ENCODE measurements around the gene OR2A12. TPM values are rescaled to one million over a fixed set of nuclear protein-coding genes. Genes with fewer than 3 reads are reported as not detected.

Gene OR2A12
- total and polyA plus RNA-seq, 2 experiments from 2014 or later, result 0.42 to 1.0 TPM

DNA sequence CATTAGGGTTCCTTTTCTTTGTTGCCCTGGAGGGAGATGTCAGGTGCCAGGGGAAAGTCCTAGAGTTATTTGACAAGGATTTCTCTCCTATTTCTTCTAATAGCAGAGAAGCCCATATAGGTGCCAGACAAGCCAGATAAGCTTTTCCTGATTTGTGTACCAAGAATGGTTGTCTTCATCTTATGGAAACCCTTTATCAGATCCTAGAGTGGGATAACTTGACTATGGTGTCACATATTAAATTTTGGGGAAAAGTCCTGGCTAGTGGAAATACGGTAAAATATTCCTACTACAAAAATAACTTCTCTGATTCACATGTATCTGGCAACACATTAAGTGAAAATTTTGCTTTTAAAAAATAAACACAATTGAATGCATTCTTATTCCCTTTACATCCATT, 1.2 kb downstream of the OR2A12 start:
- Histone ChIP-seq H3K4me2 (no peak overlapping the region), H3K79me2 (no peaks in the 10 kb centered on the region), H3K27me3 (no peaks in the 10 kb centered on the region), H3K27ac (no peak overlapping the region), H3K36me3 (replicated peaks; ENCODE audit: insufficient read depth, low read depth) (no peaks in the 10 kb centered on the region), H3K9me3 (ENCODE audit: low read depth) (no peaks in the 10 kb centered on the region), H3K4me3 (no peak overlapping the region), H3K9me2 (replicated peaks; ENCODE audit: insufficient read depth) (no peaks in the 10 kb centered on the region), H2AFZ (no peak overlapping the region), H4K20me1 (ENCODE audit: insufficient read depth, poor library complexity, severe bottlenecking) (no peaks in the 10 kb centered on the region), H3K4me1 (ENCODE audit: insufficient read depth) (no peaks in the 10 kb centered on the region)
- no peak for DNase-seq (ENCODE audit: low spot score)
- TF ChIP-seq EZH2phosphoT487 (IDR thresholded peaks at IDR 0.05; ENCODE audit: low read depth, severe bottlenecking, unreplicated experiment) (no peak), EZH2 (IDR thresholded peaks at IDR 0.05; ENCODE audit: borderline replicate concordance) (no peak)
- TF ChIP-seq, protein P1, sequence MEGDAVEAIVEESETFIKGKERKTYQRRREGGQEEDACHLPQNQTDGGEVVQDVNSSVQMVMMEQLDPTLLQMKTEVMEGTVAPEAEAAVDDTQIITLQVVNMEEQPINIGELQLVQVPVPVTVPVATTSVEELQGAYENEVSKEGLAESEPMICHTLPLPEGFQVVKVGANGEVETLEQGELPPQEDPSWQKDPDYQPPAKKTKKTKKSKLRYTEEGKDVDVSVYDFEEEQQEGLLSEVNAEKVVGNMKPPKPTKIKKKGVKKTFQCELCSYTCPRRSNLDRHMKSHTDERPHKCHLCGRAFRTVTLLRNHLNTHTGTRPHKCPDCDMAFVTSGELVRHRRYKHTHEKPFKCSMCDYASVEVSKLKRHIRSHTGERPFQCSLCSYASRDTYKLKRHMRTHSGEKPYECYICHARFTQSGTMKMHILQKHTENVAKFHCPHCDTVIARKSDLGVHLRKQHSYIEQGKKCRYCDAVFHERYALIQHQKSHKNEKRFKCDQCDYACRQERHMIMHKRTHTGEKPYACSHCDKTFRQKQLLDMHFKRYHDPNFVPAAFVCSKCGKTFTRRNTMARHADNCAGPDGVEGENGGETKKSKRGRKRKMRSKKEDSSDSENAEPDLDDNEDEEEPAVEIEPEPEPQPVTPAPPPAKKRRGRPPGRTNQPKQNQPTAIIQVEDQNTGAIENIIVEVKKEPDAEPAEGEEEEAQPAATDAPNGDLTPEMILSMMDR (IDR thresholded peaks at IDR 0.05; ENCODE audit: poor library complexity), result no peak
- 96% methylated on average over 1 of the region's 1 CpG for WGBS (ENCODE audit: low lambda C conversion rate, missing lambda C conversion rate)

DNA sequence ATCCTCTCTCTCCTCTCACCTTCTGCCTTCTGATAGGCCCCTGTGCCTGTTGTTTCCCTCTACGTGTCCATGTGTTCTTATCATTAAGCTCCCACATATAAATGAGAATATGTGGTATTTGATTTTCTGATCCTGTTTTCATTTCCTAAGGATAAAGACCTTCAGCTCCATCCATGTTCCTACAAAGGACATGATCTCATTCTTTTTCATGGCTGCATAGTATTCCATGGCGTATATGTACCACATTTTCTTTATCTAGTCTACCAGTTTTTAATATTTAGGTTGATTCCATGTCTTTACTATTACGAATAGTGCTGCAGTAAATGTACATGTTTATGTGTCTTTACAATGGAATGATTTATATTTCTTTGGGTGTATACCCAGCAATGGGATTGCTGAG, 4.6 kb downstream of the OR2A12 start:
- H4K20me1 ChIP-seq (ENCODE audit: insufficient read depth, poor library complexity, severe bottlenecking), result no peaks in the 10 kb centered on the region
- no peak overlapping the region for H2AFZ ChIP-seq
- no peak overlapping the region for H3K4me3 ChIP-seq
- no peak overlapping the region for H3K27ac ChIP-seq
- H3K4me1 ChIP-seq (ENCODE audit: insufficient read depth), result no peaks in the 10 kb centered on the region
- H3K9me2 ChIP-seq (replicated peaks; ENCODE audit: insufficient read depth), result no peaks in the 10 kb centered on the region
- no peak for TF ChIP-seq EZH2phosphoT487 (IDR thresholded peaks at IDR 0.05; ENCODE audit: low read depth, severe bottlenecking, unreplicated experiment)
- TF ChIP-seq, protein P1 (IDR thresholded peaks at IDR 0.05; ENCODE audit: poor library complexity), result no peak
- no peak for TF ChIP-seq EZH2 (IDR thresholded peaks at IDR 0.05; ENCODE audit: borderline replicate concordance)
- H3K4me2 ChIP-seq, result no peak overlapping the region
- DNase-seq (ENCODE audit: low spot score), result no peak
- H3K9me3 ChIP-seq (ENCODE audit: low read depth), result no peaks in the 10 kb centered on the region
- no peaks in the 10 kb centered on the region for H3K36me3 ChIP-seq (replicated peaks; ENCODE audit: insufficient read depth, low read depth)
- H3K27me3 ChIP-seq, result no peaks in the 10 kb centered on the region
- 89% methylated on average over 3 of the region's 3 CpGs for WGBS (ENCODE audit: low lambda C conversion rate, missing lambda C conversion rate)
- H3K79me2 ChIP-seq, result no peaks in the 10 kb centered on the region

DNA sequence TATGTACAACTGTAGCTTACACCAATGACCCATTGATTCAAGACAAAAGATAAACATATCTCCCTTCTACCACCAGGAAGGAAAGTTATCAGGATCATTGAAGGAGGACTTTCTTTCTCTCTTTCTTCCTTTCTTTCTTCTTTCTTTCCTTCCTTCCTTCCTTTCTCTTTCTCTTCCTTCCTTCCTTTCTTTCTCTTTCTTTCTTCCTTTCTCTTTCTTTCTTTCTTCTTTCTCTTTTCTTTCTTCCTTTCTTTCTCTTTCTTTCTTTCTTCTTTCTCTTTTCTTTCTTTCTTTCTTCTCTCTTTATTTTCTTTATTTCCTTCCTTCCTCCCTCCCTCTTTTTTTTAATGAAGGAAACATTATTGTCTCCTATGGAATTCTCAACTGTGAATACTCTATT, 12.7 kb downstream of the OR2A12 start:
- DNase-seq (ENCODE audit: low spot score), result no peak
- H3K36me3 ChIP-seq (replicated peaks; ENCODE audit: insufficient read depth, low read depth), result no peaks in the 10 kb centered on the region
- H2AFZ ChIP-seq, result no peak overlapping the region
- H3K4me2 ChIP-seq, result no peak overlapping the region
- no peak for TF ChIP-seq EZH2phosphoT487 (IDR thresholded peaks at IDR 0.05; ENCODE audit: low read depth, severe bottlenecking, unreplicated experiment)
- no peak for TF ChIP-seq EZH2 (IDR thresholded peaks at IDR 0.05; ENCODE audit: borderline replicate concordance)
- TF ChIP-seq, protein P1 (IDR thresholded peaks at IDR 0.05; ENCODE audit: poor library complexity), result no peak
- H3K4me3 ChIP-seq, result no peak overlapping the region
- H4K20me1 ChIP-seq (ENCODE audit: insufficient read depth, poor library complexity, severe bottlenecking), result no peaks in the 10 kb centered on the region
- no peaks in the 10 kb centered on the region for H3K9me3 ChIP-seq (ENCODE audit: low read depth)
- no peaks in the 10 kb centered on the region for H3K27me3 ChIP-seq
- H3K9me2 ChIP-seq (replicated peaks; ENCODE audit: insufficient read depth), result no peaks in the 10 kb centered on the region
- no peaks in the 10 kb centered on the region for H3K4me1 ChIP-seq (ENCODE audit: insufficient read depth)
- H3K79me2 ChIP-seq, result no peaks in the 10 kb centered on the region
- H3K27ac ChIP-seq, result no peak overlapping the region

DNA sequence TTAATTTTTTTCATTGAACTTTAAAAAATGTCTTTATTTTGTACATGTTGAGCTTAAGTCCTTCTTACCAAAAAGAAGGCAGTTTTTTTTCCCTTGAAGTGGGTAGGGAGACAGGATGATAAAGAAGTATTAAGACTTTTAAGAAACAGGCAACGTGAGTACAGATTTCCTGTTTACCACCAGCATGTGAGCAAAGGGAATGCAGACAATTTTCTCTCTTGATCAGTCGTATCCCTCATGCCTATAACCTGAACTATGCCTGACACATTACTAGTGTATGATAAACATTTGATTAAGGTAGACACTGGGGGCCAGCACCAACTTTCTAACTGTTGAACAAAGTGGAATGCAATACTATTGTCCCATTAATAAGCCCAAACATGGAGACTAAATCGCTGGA, 14.5 kb downstream of the OR2A12 start:
- Histone ChIP-seq H3K36me3 (replicated peaks; ENCODE audit: insufficient read depth, low read depth) (no peaks in the 10 kb centered on the region), H4K20me1 (ENCODE audit: insufficient read depth, poor library complexity, severe bottlenecking) (no peaks in the 10 kb centered on the region), H3K4me2 (no peak overlapping the region), H3K79me2 (no peaks in the 10 kb centered on the region), H3K27me3 (no peaks in the 10 kb centered on the region), H3K9me2 (replicated peaks; ENCODE audit: insufficient read depth) (no peaks in the 10 kb centered on the region), H3K27ac (no peak overlapping the region), H3K4me3 (no peak overlapping the region), H3K4me1 (ENCODE audit: insufficient read depth) (no peaks in the 10 kb centered on the region), H3K9me3 (ENCODE audit: low read depth) (no peaks in the 10 kb centered on the region), H2AFZ (no peak overlapping the region)
- no peak for DNase-seq (ENCODE audit: low spot score)
- TF ChIP-seq EZH2phosphoT487 (IDR thresholded peaks at IDR 0.05; ENCODE audit: low read depth, severe bottlenecking, unreplicated experiment), result no peak
- TF ChIP-seq, protein P1 (IDR thresholded peaks at IDR 0.05; ENCODE audit: poor library complexity), result no peak
- no peak for TF ChIP-seq EZH2 (IDR thresholded peaks at IDR 0.05; ENCODE audit: borderline replicate concordance)
- WGBS (ENCODE audit: low lambda C conversion rate, missing lambda C conversion rate), result 65% methylated on average over 3 of the region's 3 CpGs

Data from hepatocyte (in vitro differentiated cells).